ENCODE results near the gene PARD6G. TPM values are rescaled to one million over a fixed set of nuclear protein-coding genes. Genes with fewer than 3 reads are reported as not detected.

Gene PARD6G
- total and polyA plus RNA-seq, 10 of the 15 experiments (the other 5 are each of a cell fraction or from before 2014, with no cell fraction given): 0.20 to 2.0 (median 0.60) TPM

DNA sequence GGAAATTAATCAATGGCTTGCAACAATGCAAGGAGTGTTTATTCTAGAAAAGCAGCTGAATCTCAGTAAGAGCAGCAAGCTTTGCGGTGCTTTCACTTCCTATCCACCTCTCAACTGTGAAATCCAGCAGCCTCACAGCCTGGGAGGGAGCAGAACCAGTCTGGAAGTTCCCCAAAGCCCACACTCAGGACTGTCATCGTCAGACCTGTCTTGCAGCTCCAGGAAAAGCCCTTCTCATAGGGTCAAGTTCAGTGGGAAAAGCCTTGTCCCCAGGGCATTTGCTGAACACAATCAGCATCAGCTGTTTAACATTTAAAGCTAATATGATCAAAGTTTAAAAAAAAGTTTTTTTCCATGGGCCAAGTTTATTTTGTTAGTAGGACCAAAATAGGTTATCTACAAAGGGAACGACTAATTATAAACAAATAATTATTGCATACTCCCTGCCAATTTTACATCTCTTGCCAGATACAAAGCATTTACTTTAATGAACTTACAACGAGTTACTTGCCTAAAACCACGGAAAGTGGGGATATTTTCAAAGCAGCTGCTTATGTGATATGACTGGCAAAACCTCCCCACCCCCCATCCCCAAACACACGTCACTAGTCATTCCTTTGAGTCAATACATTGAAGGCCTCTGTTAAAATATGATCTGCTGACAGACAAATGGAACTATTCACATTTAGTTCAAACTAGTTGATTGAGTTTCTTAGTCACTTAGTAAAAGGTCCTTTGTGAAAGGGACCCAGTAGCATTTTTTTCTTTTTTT is 36.8 kb downstream of the PARD6G start:
- FAIRE-seq (no peak), DNase-seq (ENCODE audit: low read depth, low spot score) (no peak), ATAC-seq (peak; percentile 85)
- H3K9ac ChIP-seq (ENCODE audit: control insufficient read depth, insufficient read depth, low read length): no peak overlapping the region
- no peak overlapping the region for H2AFZ ChIP-seq (ENCODE audit: control insufficient read depth, low read depth, low read length)
- ChIA-PET SMC1A (ENCODE audit: uncharacterized antibody, unreplicated experiment) (interaction anchor here (0.9 to 2.1 kb wide), 15 partner anchors 10 to 176 kb away, joined by 3 to 16 read pairs (median 3); no protein-coding TSS in a partner anchor), RAD21 (ENCODE audit: unreplicated experiment) (interaction anchor here (0.6 to 2.6 kb wide), 14 partner anchors 8 to 84 kb away, joined by 3 to 9 read pairs (median 4); no protein-coding TSS in a partner anchor), CTCF (interaction anchor here (0.8 to 5.0 kb wide), 8 partner anchors 7 to 53 kb away, joined by 3 to 21 read pairs (median 4); no protein-coding TSS in a partner anchor), POLR2A (interaction anchor here (0.8 to 2.0 kb wide), 7 partner anchors 8 to 37 kb away, joined by 3 to 8 read pairs (median 4); partner anchors contain the start of gene PARD6G)
- no peak overlapping the region for H3K4me3 ChIP-seq
- BruUV-seq (replicated peaks): no TSS peak
- no peaks in the 10 kb centered on the region for H3K36me3 ChIP-seq (ENCODE audit: control insufficient read depth in 2 of 2, insufficient read depth in 2 of 2, low read length in 1 of 2)
- peaks cover 13% of the 10 kb centered on the region; the same call in 1 of the 2 replicates for H3K4me1 ChIP-seq (ENCODE audit: control insufficient read depth, insufficient read depth, low read length)
- WGBS (ENCODE audit: insufficient coverage, insufficient replicate concordance, low lambda C conversion rate, missing lambda C conversion rate): 11% methylated on average over 6 of the region's 6 CpGs
- H3K27me3 ChIP-seq (replicated peaks in 1 of 2; ENCODE audit: control insufficient read depth in 2 of 2, insufficient read depth in 2 of 2, low read length in 1 of 2): no peaks in the 10 kb centered on the region
- H3K4me2 ChIP-seq (ENCODE audit: control insufficient read depth, insufficient read depth): no peak overlapping the region
- no peaks in the 10 kb centered on the region for H3K79me2 ChIP-seq (ENCODE audit: control insufficient read depth, insufficient read depth, low read length)
- in situ Hi-C loops (cut with MboI) (no loop called here), intact Hi-C loops (cut with micrococcal nuclease; ENCODE audit: unreplicated experiment) (no loop called here)
- no peaks in the 10 kb centered on the region; the same call in 2 of the 3 replicates for H3K9me3 ChIP-seq (replicated peaks; ENCODE audit: control insufficient read depth, insufficient read depth, low read length)
- H3K27ac ChIP-seq (ENCODE audit: control insufficient read depth, insufficient read depth): no peak overlapping the region
- H4K20me1 ChIP-seq (ENCODE audit: control insufficient read depth, insufficient read depth): no peaks in the 10 kb centered on the region
- TF ChIP-seq TCF12 (IDR thresholded peaks at IDR 0.05; ENCODE audit: low read depth, low read length) (peak; percentile 48; the same call in 1 of the 2 replicates), RUNX3 (IDR thresholded peaks at IDR 0.05; ENCODE audit: low read length) (peak; percentile 36), CHD2 (IDR thresholded peaks at IDR 0.05; ENCODE audit: borderline replicate concordance, low read depth, low read length) (0 out of 2 replicates have a peak, but pooled peaks have one; percentile 21), DPF2 (IDR thresholded peaks at IDR 0.05) (peak; percentile 83; the same call in 1 of the 2 replicates), MXI1 (IDR thresholded peaks at IDR 0.05; ENCODE audit: low read depth, low read length) (no peak), RELA (IDR thresholded peaks at IDR 0.05; ENCODE audit: borderline replicate concordance, partially characterized antibody) (no peak), KLF5 (IDR thresholded peaks at IDR 0.05; ENCODE audit: partially characterized antibody) (no peak), JUNB (IDR thresholded peaks at IDR 0.05) (peak; percentile 56), YBX1 (IDR thresholded peaks at IDR 0.05) (no peak), FOXM1 (IDR thresholded peaks at IDR 0.05; ENCODE audit: low read depth, low read length) (0 out of 2 replicates have a peak, but pooled peaks have one; percentile 22), NFYA (IDR thresholded peaks at IDR 0.05; ENCODE audit: borderline replicate concordance, low read depth, low read length) (no peak), EED (IDR thresholded peaks at IDR 0.05; ENCODE audit: low read depth) (peak; percentile 83), ATF7 (IDR thresholded peaks at IDR 0.05; ENCODE audit: low read depth) (peak; percentile 42; the same call in 1 of the 2 replicates), EP300 (IDR thresholded peaks at IDR 0.05; ENCODE audit: borderline replicate concordance in 1 of 2, control insufficient read depth in 1 of 2, low read depth in 2 of 2, low read length in 2 of 2) (peak; percentile 13 to 61; a peak in 1 of 4 replicates)
- TF ChIP-seq, protein P1, sequence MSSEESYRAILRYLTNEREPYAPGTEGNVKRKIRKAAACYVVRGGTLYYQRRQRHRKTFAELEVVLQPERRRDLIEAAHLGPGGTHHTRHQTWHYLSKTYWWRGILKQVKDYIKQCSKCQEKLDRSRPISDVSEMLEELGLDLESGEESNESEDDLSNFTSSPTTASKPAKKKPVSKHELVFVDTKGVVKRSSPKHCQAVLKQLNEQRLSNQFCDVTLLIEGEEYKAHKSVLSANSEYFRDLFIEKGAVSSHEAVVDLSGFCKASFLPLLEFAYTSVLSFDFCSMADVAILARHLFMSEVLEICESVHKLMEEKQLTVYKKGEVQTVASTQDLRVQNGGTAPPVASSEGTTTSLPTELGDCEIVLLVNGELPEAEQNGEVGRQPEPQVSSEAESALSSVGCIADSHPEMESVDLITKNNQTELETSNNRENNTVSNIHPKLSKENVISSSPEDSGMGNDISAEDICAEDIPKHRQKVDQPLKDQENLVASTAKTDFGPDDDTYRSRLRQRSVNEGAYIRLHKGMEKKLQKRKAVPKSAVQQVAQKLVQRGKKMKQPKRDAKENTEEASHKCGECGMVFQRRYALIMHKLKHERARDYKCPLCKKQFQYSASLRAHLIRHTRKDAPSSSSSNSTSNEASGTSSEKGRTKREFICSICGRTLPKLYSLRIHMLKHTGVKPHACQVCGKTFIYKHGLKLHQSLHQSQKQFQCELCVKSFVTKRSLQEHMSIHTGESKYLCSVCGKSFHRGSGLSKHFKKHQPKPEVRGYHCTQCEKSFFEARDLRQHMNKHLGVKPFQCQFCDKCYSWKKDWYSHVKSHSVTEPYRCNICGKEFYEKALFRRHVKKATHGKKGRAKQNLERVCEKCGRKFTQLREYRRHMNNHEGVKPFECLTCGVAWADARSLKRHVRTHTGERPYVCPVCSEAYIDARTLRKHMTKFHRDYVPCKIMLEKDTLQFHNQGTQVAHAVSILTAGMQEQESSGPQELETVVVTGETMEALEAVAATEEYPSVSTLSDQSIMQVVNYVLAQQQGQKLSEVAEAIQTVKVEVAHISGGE (CRISPR knock-in tag; IDR thresholded peaks at IDR 0.05): no peak
- TF ChIP-seq, protein P2, sequence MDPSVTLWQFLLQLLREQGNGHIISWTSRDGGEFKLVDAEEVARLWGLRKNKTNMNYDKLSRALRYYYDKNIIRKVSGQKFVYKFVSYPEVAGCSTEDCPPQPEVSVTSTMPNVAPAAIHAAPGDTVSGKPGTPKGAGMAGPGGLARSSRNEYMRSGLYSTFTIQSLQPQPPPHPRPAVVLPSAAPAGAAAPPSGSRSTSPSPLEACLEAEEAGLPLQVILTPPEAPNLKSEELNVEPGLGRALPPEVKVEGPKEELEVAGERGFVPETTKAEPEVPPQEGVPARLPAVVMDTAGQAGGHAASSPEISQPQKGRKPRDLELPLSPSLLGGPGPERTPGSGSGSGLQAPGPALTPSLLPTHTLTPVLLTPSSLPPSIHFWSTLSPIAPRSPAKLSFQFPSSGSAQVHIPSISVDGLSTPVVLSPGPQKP (IDR thresholded peaks at IDR 0.05; ENCODE audit: low read depth, low read length): no peak
- TF ChIP-seq, protein P3, sequence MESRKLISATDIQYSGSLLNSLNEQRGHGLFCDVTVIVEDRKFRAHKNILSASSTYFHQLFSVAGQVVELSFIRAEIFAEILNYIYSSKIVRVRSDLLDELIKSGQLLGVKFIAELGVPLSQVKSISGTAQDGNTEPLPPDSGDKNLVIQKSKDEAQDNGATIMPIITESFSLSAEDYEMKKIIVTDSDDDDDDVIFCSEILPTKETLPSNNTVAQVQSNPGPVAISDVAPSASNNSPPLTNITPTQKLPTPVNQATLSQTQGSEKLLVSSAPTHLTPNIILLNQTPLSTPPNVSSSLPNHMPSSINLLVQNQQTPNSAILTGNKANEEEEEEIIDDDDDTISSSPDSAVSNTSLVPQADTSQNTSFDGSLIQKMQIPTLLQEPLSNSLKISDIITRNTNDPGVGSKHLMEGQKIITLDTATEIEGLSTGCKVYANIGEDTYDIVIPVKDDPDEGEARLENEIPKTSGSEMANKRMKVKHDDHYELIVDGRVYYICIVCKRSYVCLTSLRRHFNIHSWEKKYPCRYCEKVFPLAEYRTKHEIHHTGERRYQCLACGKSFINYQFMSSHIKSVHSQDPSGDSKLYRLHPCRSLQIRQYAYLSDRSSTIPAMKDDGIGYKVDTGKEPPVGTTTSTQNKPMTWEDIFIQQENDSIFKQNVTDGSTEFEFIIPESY (IDR thresholded peaks at IDR 0.05): no peak

Measured in GM12878 (cell line).